ENCODE measurements around the gene FXN.
"Not testable (repeated sequence)": the region's sequence is repeated elsewhere in the genome, so short reads cannot be mapped to it uniquely, and the experiment has no call there.

Gene FXN

DNA sequence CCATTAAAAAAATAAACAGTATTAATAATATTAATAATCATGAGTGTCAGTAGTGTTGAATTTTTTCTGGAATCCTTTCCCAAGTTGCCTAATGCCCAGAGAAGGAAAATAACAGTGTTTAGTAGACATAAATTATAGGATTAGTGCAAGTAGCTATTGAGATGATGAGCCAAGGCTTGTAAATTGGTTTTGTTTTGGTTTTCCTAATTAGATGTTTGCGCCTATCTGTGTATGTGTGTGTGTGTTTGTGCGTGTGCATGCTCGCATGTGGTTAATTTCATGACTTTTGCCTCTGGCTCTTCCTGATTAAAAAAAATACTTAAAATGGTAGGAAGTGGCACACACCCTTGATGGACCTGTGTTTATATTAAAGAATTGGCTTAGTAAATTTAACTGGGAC, 55.4 kb downstream of the FXN start:
- ATAC-seq = no peak
- no peak for TF ChIP-seq ZFP30 (CRISPR knock-in tag; IDR thresholded peaks at IDR 0.05)
- no peak for TF ChIP-seq ISL1 (CRISPR knock-in tag; IDR thresholded peaks at IDR 0.05)
- TF ChIP-seq TCF4 (CRISPR knock-in tag; IDR thresholded peaks at IDR 0.05; ENCODE audit: borderline replicate concordance) = no peak
- TF ChIP-seq ZC3H10 (CRISPR knock-in tag; IDR thresholded peaks at IDR 0.05) = no peak
- TF ChIP-seq ARNTL (CRISPR knock-in tag; IDR thresholded peaks at IDR 0.05; ENCODE audit: borderline replicate concordance, low read depth) = no peak
- TF ChIP-seq CSDC2 (CRISPR knock-in tag; IDR thresholded peaks at IDR 0.05) = no peak
- TF ChIP-seq ZFP3 (CRISPR knock-in tag; IDR thresholded peaks at IDR 0.05) = no peak
- TF ChIP-seq RARB (CRISPR knock-in tag; IDR thresholded peaks at IDR 0.05) = no peak
- TF ChIP-seq, protein P1, sequence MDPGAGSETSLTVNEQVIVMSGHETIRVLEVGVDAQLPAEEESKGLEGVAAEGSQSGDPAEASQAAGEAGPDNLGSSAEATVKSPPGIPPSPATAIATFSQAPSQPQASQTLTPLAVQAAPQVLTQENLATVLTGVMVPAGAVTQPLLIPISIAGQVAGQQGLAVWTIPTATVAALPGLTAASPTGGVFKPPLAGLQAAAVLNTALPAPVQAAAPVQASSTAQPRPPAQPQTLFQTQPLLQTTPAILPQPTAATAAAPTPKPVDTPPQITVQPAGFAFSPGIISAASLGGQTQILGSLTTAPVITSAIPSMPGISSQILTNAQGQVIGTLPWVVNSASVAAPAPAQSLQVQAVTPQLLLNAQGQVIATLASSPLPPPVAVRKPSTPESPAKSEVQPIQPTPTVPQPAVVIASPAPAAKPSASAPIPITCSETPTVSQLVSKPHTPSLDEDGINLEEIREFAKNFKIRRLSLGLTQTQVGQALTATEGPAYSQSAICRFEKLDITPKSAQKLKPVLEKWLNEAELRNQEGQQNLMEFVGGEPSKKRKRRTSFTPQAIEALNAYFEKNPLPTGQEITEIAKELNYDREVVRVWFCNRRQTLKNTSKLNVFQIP (CRISPR knock-in tag; IDR thresholded peaks at IDR 0.05; ENCODE audit: borderline replicate concordance, low read depth) = no peak
- TF ChIP-seq TOX (CRISPR knock-in tag; IDR thresholded peaks at IDR 0.05; ENCODE audit: borderline replicate concordance) = no peak
- TF ChIP-seq, protein P2, sequence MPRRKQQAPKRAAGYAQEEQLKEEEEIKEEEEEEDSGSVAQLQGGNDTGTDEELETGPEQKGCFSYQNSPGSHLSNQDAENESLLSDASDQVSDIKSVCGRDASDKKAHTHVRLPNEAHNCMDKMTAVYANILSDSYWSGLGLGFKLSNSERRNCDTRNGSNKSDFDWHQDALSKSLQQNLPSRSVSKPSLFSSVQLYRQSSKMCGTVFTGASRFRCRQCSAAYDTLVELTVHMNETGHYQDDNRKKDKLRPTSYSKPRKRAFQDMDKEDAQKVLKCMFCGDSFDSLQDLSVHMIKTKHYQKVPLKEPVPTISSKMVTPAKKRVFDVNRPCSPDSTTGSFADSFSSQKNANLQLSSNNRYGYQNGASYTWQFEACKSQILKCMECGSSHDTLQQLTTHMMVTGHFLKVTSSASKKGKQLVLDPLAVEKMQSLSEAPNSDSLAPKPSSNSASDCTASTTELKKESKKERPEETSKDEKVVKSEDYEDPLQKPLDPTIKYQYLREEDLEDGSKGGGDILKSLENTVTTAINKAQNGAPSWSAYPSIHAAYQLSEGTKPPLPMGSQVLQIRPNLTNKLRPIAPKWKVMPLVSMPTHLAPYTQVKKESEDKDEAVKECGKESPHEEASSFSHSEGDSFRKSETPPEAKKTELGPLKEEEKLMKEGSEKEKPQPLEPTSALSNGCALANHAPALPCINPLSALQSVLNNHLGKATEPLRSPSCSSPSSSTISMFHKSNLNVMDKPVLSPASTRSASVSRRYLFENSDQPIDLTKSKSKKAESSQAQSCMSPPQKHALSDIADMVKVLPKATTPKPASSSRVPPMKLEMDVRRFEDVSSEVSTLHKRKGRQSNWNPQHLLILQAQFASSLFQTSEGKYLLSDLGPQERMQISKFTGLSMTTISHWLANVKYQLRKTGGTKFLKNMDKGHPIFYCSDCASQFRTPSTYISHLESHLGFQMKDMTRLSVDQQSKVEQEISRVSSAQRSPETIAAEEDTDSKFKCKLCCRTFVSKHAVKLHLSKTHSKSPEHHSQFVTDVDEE (CRISPR knock-in tag; IDR thresholded peaks at IDR 0.05) = no peak
- TF ChIP-seq ESRRG (CRISPR knock-in tag; IDR thresholded peaks at IDR 0.05) = no peak
- TF ChIP-seq ZNF70 (CRISPR knock-in tag; IDR thresholded peaks at IDR 0.05) = no peak
- no peak for TF ChIP-seq ZNF8 (CRISPR knock-in tag; IDR thresholded peaks at IDR 0.05)
- TF ChIP-seq SNAI2 (CRISPR knock-in tag; IDR thresholded peaks at IDR 0.05) = no peak
- no peak for TF ChIP-seq OSR1 (CRISPR knock-in tag; IDR thresholded peaks at IDR 0.05)

DNA sequence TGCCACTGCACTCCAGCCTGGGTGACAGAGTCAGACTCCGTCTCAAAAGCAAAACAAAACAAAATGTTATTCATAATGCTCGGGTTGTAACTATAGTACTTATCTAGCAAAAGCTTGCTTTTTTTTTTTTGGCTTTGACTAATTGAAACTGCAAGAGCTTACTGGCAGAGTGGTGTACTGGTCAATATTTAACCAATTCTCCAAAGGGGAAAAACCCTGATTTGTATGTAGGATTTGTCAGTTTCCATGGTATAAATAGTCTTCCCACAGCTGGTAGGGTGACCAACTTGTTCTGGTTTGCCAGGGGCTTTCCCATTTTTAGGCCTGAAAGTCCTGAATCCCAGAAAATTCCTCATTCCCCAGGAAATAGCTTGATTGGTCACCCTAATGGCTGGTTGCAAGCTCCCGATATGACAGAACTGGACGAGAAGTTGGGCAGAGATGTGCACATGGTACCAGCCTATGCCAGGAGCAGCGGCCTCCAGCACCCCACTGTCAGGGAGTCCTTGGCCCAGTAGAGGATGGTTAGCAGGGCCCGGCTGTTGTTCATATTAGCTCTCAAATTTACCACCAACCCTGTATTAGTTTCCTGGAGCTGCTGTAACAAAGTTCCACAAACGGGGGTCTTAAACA, 58.0 kb downstream of the FXN start:
- ATAC-seq = no peak
- TF ChIP-seq, protein P3, sequence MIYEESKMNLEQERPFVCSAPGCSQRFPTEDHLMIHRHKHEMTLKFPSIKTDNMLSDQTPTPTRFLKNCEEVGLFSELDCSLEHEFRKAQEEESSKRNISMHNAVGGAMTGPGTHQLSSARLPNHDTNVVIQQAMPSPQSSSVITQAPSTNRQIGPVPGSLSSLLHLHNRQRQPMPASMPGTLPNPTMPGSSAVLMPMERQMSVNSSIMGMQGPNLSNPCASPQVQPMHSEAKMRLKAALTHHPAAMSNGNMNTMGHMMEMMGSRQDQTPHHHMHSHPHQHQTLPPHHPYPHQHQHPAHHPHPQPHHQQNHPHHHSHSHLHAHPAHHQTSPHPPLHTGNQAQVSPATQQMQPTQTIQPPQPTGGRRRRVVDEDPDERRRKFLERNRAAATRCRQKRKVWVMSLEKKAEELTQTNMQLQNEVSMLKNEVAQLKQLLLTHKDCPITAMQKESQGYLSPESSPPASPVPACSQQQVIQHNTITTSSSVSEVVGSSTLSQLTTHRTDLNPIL (CRISPR knock-in tag; IDR thresholded peaks at IDR 0.05; ENCODE audit: low read depth) = no peak
- TF ChIP-seq PPARA (CRISPR knock-in tag; IDR thresholded peaks at IDR 0.05; ENCODE audit: borderline replicate concordance) (no peak), GLIS3 (CRISPR knock-in tag; IDR thresholded peaks at IDR 0.05) (no peak), SNAI2 (CRISPR knock-in tag; IDR thresholded peaks at IDR 0.05) (no peak), ZNF70 (CRISPR knock-in tag; IDR thresholded peaks at IDR 0.05) (no peak), CSDC2 (CRISPR knock-in tag; IDR thresholded peaks at IDR 0.05) (no peak), BACH2 (CRISPR knock-in tag; IDR thresholded peaks at IDR 0.05; ENCODE audit: borderline replicate concordance) (no peak), TOX (CRISPR knock-in tag; IDR thresholded peaks at IDR 0.05; ENCODE audit: borderline replicate concordance) (no peak), ARNTL (CRISPR knock-in tag; IDR thresholded peaks at IDR 0.05; ENCODE audit: borderline replicate concordance, low read depth) (no peak), ISL1 (CRISPR knock-in tag; IDR thresholded peaks at IDR 0.05) (no peak)

DNA sequence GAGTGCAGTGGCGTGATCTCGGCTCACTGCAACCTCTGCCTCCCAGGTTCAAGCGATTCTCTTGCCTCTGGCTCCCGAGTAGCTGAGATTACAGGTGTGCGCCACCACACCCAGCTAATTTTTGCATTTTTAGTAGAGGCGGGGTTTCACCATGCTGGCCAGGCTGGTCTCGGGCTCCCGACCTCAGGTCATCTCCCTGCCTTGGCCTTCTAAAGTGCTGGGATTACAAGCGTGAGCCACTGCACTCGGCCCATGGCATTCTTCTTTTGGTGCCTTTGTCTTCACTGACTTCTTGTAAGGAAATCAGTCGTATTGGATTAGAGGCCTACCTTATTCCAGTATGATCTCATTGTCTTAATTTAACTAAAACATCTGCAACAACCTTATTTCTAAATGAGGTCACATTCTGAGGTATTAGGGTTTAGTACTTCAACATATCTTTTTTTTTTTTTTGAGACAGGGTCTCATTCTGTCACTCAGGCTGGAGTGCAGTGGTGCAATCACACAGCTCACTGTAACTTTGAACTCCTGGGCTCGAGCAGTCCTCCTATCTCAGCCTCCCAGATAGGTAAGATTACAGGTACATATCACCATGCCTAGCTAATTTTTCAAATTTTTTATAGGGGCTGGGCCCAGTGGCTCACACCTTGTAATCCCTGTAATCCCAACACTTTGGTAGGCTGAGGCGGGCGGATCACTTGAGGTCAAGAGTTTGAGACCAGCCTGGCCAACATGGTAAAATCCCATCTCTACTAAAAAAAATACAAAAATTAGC, 59.0 kb downstream of the FXN start:
- not testable (repeated sequence) for ATAC-seq

DNA sequence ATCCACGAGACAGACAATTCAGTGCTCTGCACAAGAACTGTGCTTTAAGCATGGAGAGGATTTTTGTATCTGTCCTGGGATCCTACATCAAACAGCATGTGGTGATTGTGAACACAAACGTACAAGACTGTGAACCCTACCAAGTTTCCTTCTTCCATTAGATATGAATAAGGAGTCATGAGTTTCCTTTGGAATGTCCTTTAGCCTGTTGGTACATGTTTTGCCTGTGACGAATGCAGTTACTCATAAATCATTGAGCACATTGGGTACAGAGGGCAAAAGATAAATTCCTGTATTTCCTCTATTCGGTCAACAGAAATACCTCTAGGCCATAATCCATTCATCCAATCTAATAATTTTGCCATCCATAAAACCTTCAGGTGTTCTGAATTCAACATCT, 61.5 kb downstream of the FXN start:
- ATAC-seq = no peak; the same call in 2 of the 3 replicates
- TF ChIP-seq ISL1 (CRISPR knock-in tag; IDR thresholded peaks at IDR 0.05) (no peak), CSDC2 (CRISPR knock-in tag; IDR thresholded peaks at IDR 0.05) (no peak), RARB (CRISPR knock-in tag; IDR thresholded peaks at IDR 0.05) (no peak), ARNTL (CRISPR knock-in tag; IDR thresholded peaks at IDR 0.05; ENCODE audit: borderline replicate concordance, low read depth) (no peak), ESRRG (CRISPR knock-in tag; IDR thresholded peaks at IDR 0.05) (no peak), ZC3H10 (CRISPR knock-in tag; IDR thresholded peaks at IDR 0.05) (no peak), ZNF565 (CRISPR knock-in tag; conservative IDR thresholded peaks at IDR 0.05; ENCODE audit: low read depth) (no peak), TOX (CRISPR knock-in tag; IDR thresholded peaks at IDR 0.05; ENCODE audit: borderline replicate concordance) (no peak), OSR1 (CRISPR knock-in tag; IDR thresholded peaks at IDR 0.05) (no peak), ZNF70 (CRISPR knock-in tag; IDR thresholded peaks at IDR 0.05) (no peak), SNAI2 (CRISPR knock-in tag; IDR thresholded peaks at IDR 0.05) (no peak), ZNF8 (CRISPR knock-in tag; IDR thresholded peaks at IDR 0.05) (no peak), ZFP3 (CRISPR knock-in tag; IDR thresholded peaks at IDR 0.05) (no peak), BACH2 (CRISPR knock-in tag; IDR thresholded peaks at IDR 0.05; ENCODE audit: borderline replicate concordance) (no peak), TCF4 (CRISPR knock-in tag; IDR thresholded peaks at IDR 0.05; ENCODE audit: borderline replicate concordance) (no peak)
- TF ChIP-seq, protein P3 (CRISPR knock-in tag; IDR thresholded peaks at IDR 0.05; ENCODE audit: low read depth) = no peak
- TF ChIP-seq, protein P2 (CRISPR knock-in tag; IDR thresholded peaks at IDR 0.05) = no peak

Measured in SK-N-SH treated with all-trans-retinoic acid at 6 μM for 48 hours (cell line).